IPS-18a (cell line): ENCODE data around the gene ADAM19.
"Not testable (repeated sequence)": the region's sequence is repeated elsewhere in the genome, so short reads cannot be mapped to it uniquely, and the experiment has no call there.

Experiments used
- H3K27ac ChIP-seq: one replicate; pipeline ENCODE4 v1.5.1; 2013; ENCODE audit warnings: low read length
- H3K27me3 ChIP-seq: one replicate; pipeline ENCODE4 v1.6.1; 2013; ENCODE audit warnings: mild to moderate bottlenecking, low read length; ENCODE audit not compliant: control insufficient read depth, insufficient read depth
- H3K36me3 ChIP-seq: one replicate; pipeline ENCODE4 v1.6.1; 2013; ENCODE audit warnings: low read depth, low read length; ENCODE audit not compliant: control insufficient read depth
- H3K4me1 ChIP-seq: one replicate; pipeline ENCODE4 v1.6.1; 2013; ENCODE audit warnings: low read depth, low read length; ENCODE audit not compliant: control insufficient read depth
- H3K4me3 ChIP-seq: one replicate; pipeline ENCODE4 v1.5.1; 2013; ENCODE audit warnings: low read length
- H3K9ac ChIP-seq: one replicate; pipeline ENCODE4 v1.6.1; 2013; ENCODE audit warnings: mild to moderate bottlenecking, low read length, moderate library complexity
- H3K9me3 ChIP-seq: one replicate; pipeline ENCODE4 v1.6.1; 2013; ENCODE audit warnings: low read depth, low read length; ENCODE audit not compliant: control insufficient read depth

Gene ADAM19

GRCh38 chr5:157485340-157485739, 90.2 kb downstream of the ADAM19 start:
- Histone ChIP-seq H3K4me1 (no peaks in the 10 kb centered on the region), H3K27ac (no peak overlapping the region), H3K9ac (no peak overlapping the region), H3K27me3 (no peaks in the 10 kb centered on the region), H3K9me3 (no peaks in the 10 kb centered on the region), H3K36me3 (no peaks in the 10 kb centered on the region), H3K4me3 (no peak overlapping the region)

- Histone ChIP-seq H3K4me1 (peaks cover under 1% of the 10 kb centered on the region), H3K9me3 (no peaks in the 10 kb centered on the region), H3K9ac (no peak overlapping the region), H3K36me3 (no peaks in the 10 kb centered on the region), H3K27me3 (no peaks in the 10 kb centered on the region), H3K27ac (no peak overlapping the region), H3K4me3 (no peak overlapping the region)
Measured at GRCh38 chr5:157484768-157485167, 90.8 kb downstream of the ADAM19 start.

- not testable (repeated sequence) for H3K9me3 ChIP-seq, H3K4me1 ChIP-seq, H3K27ac ChIP-seq, H3K36me3 ChIP-seq, H3K9ac ChIP-seq, H3K27me3 ChIP-seq, H3K4me3 ChIP-seq
Measured at GRCh38 chr5:157482702-157483101, 92.9 kb downstream of the ADAM19 start.

- no peaks in the 10 kb centered on the region for H3K9me3 ChIP-seq
- no peak overlapping the region for H3K9ac ChIP-seq
- H3K27me3 ChIP-seq, result no peaks in the 10 kb centered on the region
- peaks cover 8% of the 10 kb centered on the region for H3K4me1 ChIP-seq
- no peak overlapping the region for H3K27ac ChIP-seq
- no peak overlapping the region for H3K4me3 ChIP-seq
- H3K36me3 ChIP-seq, result no peaks in the 10 kb centered on the region
Measured at GRCh38 chr5:157481666-157482065, 93.9 kb downstream of the ADAM19 start.

- no peaks in the 10 kb centered on the region for H3K27me3 ChIP-seq
- H3K36me3 ChIP-seq, result no peaks in the 10 kb centered on the region
- H3K4me3 ChIP-seq, result no peak overlapping the region
- peaks cover 8% of the 10 kb centered on the region for H3K4me1 ChIP-seq
- no peak overlapping the region for H3K27ac ChIP-seq
- no peaks in the 10 kb centered on the region for H3K9me3 ChIP-seq
- H3K9ac ChIP-seq, result no peak overlapping the region
Measured at GRCh38 chr5:157481265-157481664, 94.3 kb downstream of the ADAM19 start.

DNA sequence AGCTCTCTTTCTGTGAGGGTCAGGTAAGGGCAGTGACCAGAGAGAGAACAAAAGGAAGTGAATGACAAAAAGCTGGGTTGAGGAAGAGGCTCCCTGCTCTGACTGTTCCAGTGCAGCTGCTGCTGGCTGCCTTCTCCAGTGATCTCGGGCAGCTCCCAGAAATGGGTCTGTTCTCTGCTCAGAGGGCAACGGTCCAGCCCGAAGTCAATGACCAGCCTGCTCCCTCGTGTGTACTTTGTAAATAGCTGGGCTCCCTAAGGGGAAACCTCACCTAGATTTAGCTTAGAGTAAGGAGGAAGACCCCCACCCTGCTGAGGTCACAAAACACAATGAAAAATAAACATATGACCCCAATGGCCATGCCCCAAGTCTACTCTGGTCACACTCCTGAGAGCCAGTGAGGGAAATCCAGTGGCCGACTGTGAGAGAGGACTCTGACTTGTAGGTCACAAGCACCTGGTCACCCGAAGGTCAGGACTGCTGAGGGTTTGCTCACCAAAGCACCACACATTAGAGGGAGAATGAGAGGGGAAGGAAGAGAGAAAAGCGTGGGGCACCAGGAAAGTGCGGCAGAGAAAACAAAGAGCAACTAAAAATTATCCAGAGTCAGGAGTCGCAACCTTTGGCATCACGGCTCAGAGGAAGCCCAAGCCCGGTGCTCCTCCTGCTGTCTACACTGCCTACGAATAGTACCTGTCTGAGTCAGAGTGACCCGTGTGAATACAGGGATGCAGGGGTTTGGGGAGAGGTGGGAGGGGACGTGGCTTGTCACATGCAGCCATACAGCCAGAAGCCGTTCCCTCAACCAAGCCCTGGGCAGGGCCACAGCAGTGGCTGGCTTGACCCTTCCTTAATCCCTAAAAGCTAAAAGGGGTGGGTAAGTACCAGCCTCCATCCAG, 95.7 kb downstream of the ADAM19 start:
- H3K27ac ChIP-seq, result no peak overlapping the region
- no peak overlapping the region for H3K9ac ChIP-seq
- no peaks in the 10 kb centered on the region for H3K27me3 ChIP-seq

DNA sequence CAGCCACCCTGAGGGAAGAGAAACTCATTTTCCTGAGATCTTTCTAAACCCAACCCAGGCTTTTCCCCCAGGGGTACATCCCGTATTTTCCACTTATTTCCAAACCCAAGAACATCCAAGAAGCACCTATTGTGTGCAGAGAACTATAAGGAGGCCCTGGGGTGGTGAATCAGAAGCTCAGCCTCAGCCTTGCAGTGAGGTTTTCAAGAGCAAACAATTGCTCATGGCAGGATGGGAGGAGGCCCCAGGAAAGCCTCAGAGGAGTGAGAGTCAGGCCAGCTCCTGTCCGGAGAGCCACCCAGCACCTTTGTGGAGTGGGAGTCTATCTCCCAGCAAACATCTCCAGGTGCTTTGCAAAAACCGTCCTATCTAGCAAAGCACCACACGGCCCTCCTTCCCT, 96.4 kb downstream of the ADAM19 start:
- Histone ChIP-seq H3K9ac (no peak overlapping the region), H3K4me1 (peaks cover 8% of the 10 kb centered on the region), H3K27me3 (no peaks in the 10 kb centered on the region), H3K9me3 (no peaks in the 10 kb centered on the region), H3K4me3 (no peak overlapping the region), H3K27ac (no peak overlapping the region), H3K36me3 (no peaks in the 10 kb centered on the region)

More for the DNA sequence above, 95.7 kb downstream of the ADAM19 start:
- H3K4me1 ChIP-seq, result peaks cover 8% of the 10 kb centered on the region
- no peaks in the 10 kb centered on the region for H3K36me3 ChIP-seq
- H3K9me3 ChIP-seq, result no peaks in the 10 kb centered on the region
- H3K4me3 ChIP-seq, result no peak overlapping the region

DNA sequence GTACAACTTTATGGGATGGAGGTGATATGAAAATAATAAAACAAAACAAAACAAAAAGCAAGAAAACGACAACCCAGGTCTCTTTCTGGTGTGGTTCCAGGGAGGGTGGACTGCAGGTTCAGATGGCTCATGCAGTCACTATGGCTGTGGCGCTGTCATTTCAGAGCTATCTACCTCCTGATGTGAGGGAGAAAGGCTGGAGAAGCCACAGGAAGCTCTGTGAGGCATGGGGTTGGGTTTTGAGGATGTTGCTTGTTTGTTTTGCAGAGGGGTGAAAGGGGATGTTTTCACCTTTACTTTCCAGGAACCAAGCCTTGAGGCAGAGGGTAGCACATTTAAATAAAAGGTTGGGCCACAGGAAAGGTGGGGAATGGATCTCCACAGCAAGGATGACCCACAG, 96.8 kb downstream of the ADAM19 start:
- Histone ChIP-seq H3K4me1 (peaks cover 8% of the 10 kb centered on the region), H3K9me3 (no peaks in the 10 kb centered on the region), H3K27ac (no peak overlapping the region), H3K36me3 (no peaks in the 10 kb centered on the region), H3K9ac (no peak overlapping the region), H3K4me3 (no peak overlapping the region), H3K27me3 (no peaks in the 10 kb centered on the region)

- H3K27ac ChIP-seq, result no peak overlapping the region
- H3K4me3 ChIP-seq, result no peak overlapping the region
- no peaks in the 10 kb centered on the region for H3K27me3 ChIP-seq
- H3K9ac ChIP-seq, result no peak overlapping the region
- H3K9me3 ChIP-seq, result no peaks in the 10 kb centered on the region
- peaks cover 8% of the 10 kb centered on the region for H3K4me1 ChIP-seq
- H3K36me3 ChIP-seq, result no peaks in the 10 kb centered on the region
Measured at GRCh38 chr5:157477814-157478494, 97.6 kb downstream of the ADAM19 start.

GRCh38 chr5:157476702-157477408, 98.7 kb downstream of the ADAM19 start:
- peaks cover 8% of the 10 kb centered on the region for H3K4me1 ChIP-seq
- no peak overlapping the region for H3K9ac ChIP-seq
- no peak overlapping the region for H3K27ac ChIP-seq
- H3K36me3 ChIP-seq, result no peaks in the 10 kb centered on the region
- no peak overlapping the region for H3K4me3 ChIP-seq
- H3K9me3 ChIP-seq, result no peaks in the 10 kb centered on the region
- no peaks in the 10 kb centered on the region for H3K27me3 ChIP-seq

DNA sequence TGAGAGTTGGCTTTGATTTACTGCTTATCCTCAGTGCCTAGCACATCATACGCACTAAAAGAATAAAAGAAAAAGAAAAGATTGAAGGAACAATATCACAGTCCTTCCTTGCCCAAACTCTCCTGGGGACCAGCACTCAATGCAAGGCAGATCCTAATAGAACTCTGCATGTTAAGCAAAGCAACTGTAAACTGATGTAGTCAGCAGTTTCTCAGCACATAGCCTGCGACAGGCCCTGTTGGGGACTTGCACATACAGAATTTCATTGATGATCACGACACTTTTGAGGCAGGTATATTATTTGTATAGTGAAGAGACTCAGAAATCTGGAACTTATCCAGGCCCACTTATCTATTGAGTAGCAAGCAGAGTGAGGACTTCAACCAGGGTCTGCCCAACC, 100.1 kb downstream of the ADAM19 start:
- H3K4me3 ChIP-seq, result no peak overlapping the region
- H3K9me3 ChIP-seq, result no peaks in the 10 kb centered on the region
- H3K27ac ChIP-seq, result no peak overlapping the region
- no peaks in the 10 kb centered on the region for H3K36me3 ChIP-seq
- no peak overlapping the region for H3K9ac ChIP-seq
- peaks cover 8% of the 10 kb centered on the region for H3K4me1 ChIP-seq
- no peaks in the 10 kb centered on the region for H3K27me3 ChIP-seq
